Skeletal muscle satellite cell (primary cell): ENCODE results near the gene SPIC.

Experiments used
- H3K27me3 ChIP-seq: 2 replicates; pipeline ENCODE4 v1.7.0; 2013; ENCODE audit warnings: low read length; ENCODE audit not compliant: control insufficient read depth, insufficient read depth
- H3K36me3 ChIP-seq: 2 replicates; pipeline ENCODE4 v1.7.0; 2013; ENCODE audit warnings: mild to moderate bottlenecking, control low read depth, low read length; ENCODE audit not compliant: insufficient read depth
- H3K4me1 ChIP-seq: 2 replicates; pipeline ENCODE4 v1.7.0; 2013; ENCODE audit warnings: low read length; ENCODE audit not compliant: control insufficient read depth, insufficient read depth
- H3K4me2 ChIP-seq: 2 replicates; pipeline ENCODE4 v1.7.0; 2013; ENCODE audit warnings: mild to moderate bottlenecking, low read length
- H3K4me3 ChIP-seq: 2 replicates; pipeline ENCODE4 v1.7.0; 2013; ENCODE audit warnings: low read length
- H3K9ac ChIP-seq: 2 replicates; pipeline ENCODE4 v1.7.0; 2013; ENCODE audit warnings: mild to moderate bottlenecking, low read depth, low read length, moderate library complexity
- H3K9me3 ChIP-seq: replicated peaks from 2 replicates; pipeline ENCODE4 v1.7.0; 2013; ENCODE audit warnings: mild to moderate bottlenecking, control low read depth, low read length

SPIC gene

DNA sequence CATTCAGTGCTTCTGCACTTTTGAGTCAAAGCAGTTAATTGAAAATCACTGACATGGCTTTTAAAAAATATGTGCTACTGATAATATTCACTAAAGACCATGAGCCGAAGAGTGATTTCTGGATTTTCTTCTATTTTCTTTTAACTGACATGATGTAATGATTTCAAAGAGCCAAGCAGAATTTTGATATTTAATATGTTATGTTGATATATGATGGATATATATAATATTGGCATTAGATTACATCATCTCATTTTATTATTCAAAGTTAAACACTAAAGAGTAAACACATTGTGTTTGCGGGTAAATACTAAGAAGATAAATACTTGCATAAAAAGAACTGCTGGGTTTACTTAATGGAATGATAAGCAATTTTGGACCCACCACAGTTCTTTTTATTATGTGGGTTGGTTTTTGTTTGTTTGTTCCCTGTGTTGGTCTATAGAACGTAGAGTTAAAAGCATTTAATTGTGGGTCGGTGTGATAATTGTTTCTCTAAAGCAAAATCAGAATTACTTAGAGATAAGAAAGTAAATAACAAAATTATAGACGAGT, 692 bp downstream of the SPIC start:
- Histone ChIP-seq H3K27me3 (no peaks in the 10 kb centered on the region), H3K4me2 (no peak overlapping the region)

DNA sequence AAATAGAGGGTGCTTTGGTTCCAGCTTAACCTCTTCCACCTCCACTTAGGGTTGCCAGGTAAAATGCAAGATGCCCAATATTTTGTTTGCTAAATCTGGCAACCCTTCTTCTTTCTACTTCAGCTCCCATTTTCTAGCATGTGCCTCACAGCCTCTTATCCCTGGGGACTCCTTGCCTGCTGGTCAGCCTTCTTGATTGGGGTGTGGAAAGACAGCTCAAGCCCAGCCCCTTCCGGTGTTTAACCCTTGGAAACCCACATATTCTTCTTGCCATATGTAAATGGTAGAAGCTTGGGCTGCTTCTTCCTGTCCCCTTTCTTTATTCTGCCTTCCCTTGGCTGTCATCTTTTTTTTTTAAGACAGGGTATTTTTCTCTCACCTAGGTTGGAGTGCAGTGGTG, 5.7 kb downstream of the SPIC start:
- no peaks in the 10 kb centered on the region for H3K4me1 ChIP-seq
- H3K36me3 ChIP-seq = no peaks in the 10 kb centered on the region
- no peaks in the 10 kb centered on the region for H3K9me3 ChIP-seq
- H3K4me3 ChIP-seq = no peak overlapping the region
- H3K27me3 ChIP-seq = no peaks in the 10 kb centered on the region
- H3K4me2 ChIP-seq = no peak overlapping the region
- H3K9ac ChIP-seq = no peak overlapping the region

More for the DNA sequence above, 692 bp downstream of the SPIC start:
- no peaks in the 10 kb centered on the region for H3K4me1 ChIP-seq
- H3K9ac ChIP-seq = no peak overlapping the region
- no peak overlapping the region for H3K4me3 ChIP-seq
- H3K36me3 ChIP-seq = no peaks in the 10 kb centered on the region
- no peaks in the 10 kb centered on the region for H3K9me3 ChIP-seq

GRCh38 chr12:101485021-101485420, 9.9 kb downstream of the SPIC start:
- no peaks in the 10 kb centered on the region for H3K9me3 ChIP-seq
- no peaks in the 10 kb centered on the region for H3K27me3 ChIP-seq
- H3K4me1 ChIP-seq = no peaks in the 10 kb centered on the region

DNA sequence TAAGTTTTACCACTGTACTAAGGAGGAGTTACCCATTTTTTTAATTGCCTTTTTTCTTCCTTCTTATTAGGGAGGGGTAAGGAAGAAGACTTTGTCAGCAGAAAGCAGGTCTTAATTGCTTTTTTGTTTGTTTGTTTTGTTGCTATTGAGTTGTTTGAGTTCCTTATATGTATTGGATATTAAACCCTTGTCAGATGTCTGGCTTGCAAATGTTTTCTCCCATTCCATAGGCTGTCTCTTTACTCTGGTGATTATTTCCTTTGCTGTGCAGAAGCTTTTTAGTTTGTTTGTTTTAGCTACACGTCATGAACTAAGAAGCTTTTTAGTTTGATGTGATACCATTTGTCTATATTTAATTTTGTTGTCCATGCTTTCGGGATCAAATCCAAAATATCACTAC, 13.3 kb downstream of the SPIC start:
- Histone ChIP-seq H3K4me1 (no peaks in the 10 kb centered on the region), H3K27me3 (no peaks in the 10 kb centered on the region), H3K9ac (no peak overlapping the region), H3K4me3 (no peak overlapping the region), H3K9me3 (no peaks in the 10 kb centered on the region), H3K36me3 (no peaks in the 10 kb centered on the region), H3K4me2 (no peak overlapping the region)

More at GRCh38 chr12:101485021-101485420, 9.9 kb downstream of the SPIC start:
- no peaks in the 10 kb centered on the region for H3K36me3 ChIP-seq
- H3K4me3 ChIP-seq = no peak overlapping the region
- no peak overlapping the region for H3K9ac ChIP-seq
- no peak overlapping the region for H3K4me2 ChIP-seq

GRCh38 chr12:101490286-101490920, 15.3 kb downstream of the SPIC start:
- Histone ChIP-seq H3K4me1 (no peaks in the 10 kb centered on the region), H3K4me3 (no peak overlapping the region), H3K27me3 (no peaks in the 10 kb centered on the region), H3K9ac (no peak overlapping the region), H3K36me3 (no peaks in the 10 kb centered on the region), H3K4me2 (no peak overlapping the region), H3K9me3 (no peaks in the 10 kb centered on the region)

GRCh38 chr12:101491329-101491728, 16.2 kb downstream of the SPIC start:
- Histone ChIP-seq H3K27me3 (no peaks in the 10 kb centered on the region), H3K4me3 (no peak overlapping the region), H3K9ac (no peak overlapping the region), H3K36me3 (no peaks in the 10 kb centered on the region), H3K4me1 (no peaks in the 10 kb centered on the region), H3K9me3 (no peaks in the 10 kb centered on the region), H3K4me2 (no peak overlapping the region)

DNA sequence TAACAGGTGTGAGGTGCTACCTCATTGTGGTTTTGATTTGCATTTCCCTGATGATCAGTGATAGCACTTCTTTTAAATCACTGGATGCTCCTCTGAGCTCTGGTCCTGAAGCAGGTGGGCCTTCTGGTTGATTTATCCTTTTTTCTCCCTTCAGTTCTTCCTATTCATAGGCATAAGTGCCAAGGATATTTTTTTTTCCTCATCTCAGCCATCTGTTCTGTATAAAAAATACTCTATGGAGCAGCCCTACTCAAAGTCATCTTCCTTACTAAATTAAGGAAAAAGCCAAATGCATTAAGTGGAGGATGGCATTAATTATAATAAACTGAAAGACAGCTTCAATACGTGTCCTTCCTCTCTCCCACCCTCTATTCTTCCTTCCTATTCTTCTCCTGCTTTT, 18.4 kb downstream of the SPIC start:
- Histone ChIP-seq H3K9me3 (no peaks in the 10 kb centered on the region), H3K27me3 (no peaks in the 10 kb centered on the region), H3K4me1 (no peaks in the 10 kb centered on the region), H3K4me2 (no peak overlapping the region), H3K9ac (no peak overlapping the region), H3K36me3 (no peaks in the 10 kb centered on the region), H3K4me3 (no peak overlapping the region)

- no peaks in the 10 kb centered on the region for H3K9me3 ChIP-seq
- no peak overlapping the region for H3K4me2 ChIP-seq
- no peaks in the 10 kb centered on the region for H3K27me3 ChIP-seq
- H3K9ac ChIP-seq = no peak overlapping the region
- H3K4me1 ChIP-seq = no peaks in the 10 kb centered on the region
- H3K4me3 ChIP-seq = no peak overlapping the region
- no peaks in the 10 kb centered on the region for H3K36me3 ChIP-seq
Observed at GRCh38 chr12:101498252-101498651, 23.1 kb downstream of the SPIC start.

- no peaks in the 10 kb centered on the region for H3K27me3 ChIP-seq
- no peaks in the 10 kb centered on the region for H3K4me1 ChIP-seq
- no peak overlapping the region for H3K4me3 ChIP-seq
- H3K9ac ChIP-seq = no peak overlapping the region
- no peaks in the 10 kb centered on the region for H3K36me3 ChIP-seq
- no peak overlapping the region for H3K4me2 ChIP-seq
- H3K9me3 ChIP-seq = no peaks in the 10 kb centered on the region
Observed at GRCh38 chr12:101501410-101501995, 26.4 kb downstream of the SPIC start.

GRCh38 chr12:101521136-101521535, 46.0 kb downstream of the SPIC start:
- Histone ChIP-seq H3K9me3 (no peaks in the 10 kb centered on the region), H3K4me3 (no peak overlapping the region), H3K9ac (no peak overlapping the region), H3K36me3 (no peaks in the 10 kb centered on the region), H3K4me2 (no peak overlapping the region), H3K27me3 (no peaks in the 10 kb centered on the region), H3K4me1 (no peaks in the 10 kb centered on the region)

DNA sequence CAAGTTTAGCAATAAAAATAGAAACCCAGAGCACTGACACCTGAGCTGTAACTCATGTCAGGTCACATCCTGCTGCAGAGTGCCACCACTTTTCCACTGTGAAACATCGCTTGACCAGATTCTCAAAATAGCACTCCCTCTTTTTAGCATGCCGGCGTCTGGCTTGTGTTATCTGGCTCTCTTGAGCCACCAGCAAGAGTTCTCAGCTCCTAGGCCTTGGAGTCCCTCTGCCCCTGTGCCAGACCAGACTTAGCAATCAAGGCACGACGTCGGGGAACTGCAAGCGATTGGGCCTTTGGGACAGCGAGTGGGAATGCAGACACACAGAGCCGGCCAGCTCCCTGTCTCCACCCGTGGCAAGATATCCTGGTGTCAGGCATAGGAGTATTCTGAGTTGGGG, 52.5 kb downstream of the SPIC start:
- no peaks in the 10 kb centered on the region for H3K9me3 ChIP-seq
- H3K4me2 ChIP-seq = no peak overlapping the region
- no peak overlapping the region for H3K4me3 ChIP-seq

More for the DNA sequence above, 52.5 kb downstream of the SPIC start:
- H3K9ac ChIP-seq = no peak overlapping the region
- H3K27me3 ChIP-seq = no peaks in the 10 kb centered on the region
- no peaks in the 10 kb centered on the region for H3K4me1 ChIP-seq
- no peaks in the 10 kb centered on the region for H3K36me3 ChIP-seq
